K562 (cell line): ENCODE results near the gene ENPP6. TPM values are rescaled to one million over a fixed set of nuclear protein-coding genes. Genes with fewer than 3 reads are reported as not detected.

Source experiments
- ATAC-seq: fragments of 200-7000 bp; cut with Tn5 transposase; 3 replicates; pipeline ENCODE4 v1.9.1; 2020; ENCODE audit warnings: moderate library complexity
- BruUV-seq: library from RNA; stranded (reverse); fragments of 400-500 nt; replicated peaks from 2 replicates; lab custom pipeline; 2021; lab: Mats Ljungman, UMichigan
- CTCF ChIA-PET: fragments of 300-600 bp; formaldehyde crosslinking; extraction: SDS; loops from one replicate; lab custom pipeline; 2021; ENCODE audit warnings: low intra/inter-chr PET ratio; lab: Yijun Ruan, JAX
- POLR2A ChIA-PET: fragments of 300-600, 350-650 bp; sonication (Branson Sonifier 250); formaldehyde crosslinking; extraction: SDS; loops from one replicate; lab custom pipeline; 2021; ENCODE audit warnings: antibody characterized with exemption, inconsistent platforms; lab: Yijun Ruan, JAX
- DNase-seq, 4 experiments: peaks; one replicate each; pipeline versions ENCODE4 v3.0.0 to v3.0.0-alpha.2; 2011 to 2018; ENCODE audit warnings: low spot score in 3 of 4, mixed read lengths in 3 of 4; ENCODE audit errors: extremely low read depth in 1 of 4
- FAIRE-seq: peaks from 2 replicates; lab custom pipeline; 2011; peaks lifted over from hg19 to GRCh38; lab: Jason Lieb, UNC
- H2AFZ ChIP-seq: 2 replicates; pipeline ENCODE4 v1.6.0; 2011; ENCODE audit warnings: low read depth, low read length, control low read depth, inconsistent platforms
- H3K27ac ChIP-seq: fragments of 200-600 bp; 3 replicates; pipeline ENCODE4 v1.8.0; 2011; ENCODE audit warnings: low read depth, mild to moderate bottlenecking, control low read depth, inconsistent platforms, low read length, moderate library complexity, mixed read lengths; ENCODE audit errors: extremely low read depth
- H3K27me3 ChIP-seq, 2 experiments: fragments of 300-600 bp in 1 of 2; 2 replicates in 1 of 2; 3 replicates in 1 of 2; pipeline versions ENCODE4 v1.6.0 to v1.8.0; 2011; ENCODE audit warnings: inconsistent platforms in 2 of 2, low read length in 2 of 2, mild to moderate bottlenecking in 1 of 2, mixed read lengths in 1 of 2, moderate library complexity in 1 of 2; ENCODE audit not compliant: control insufficient read depth in 2 of 2, insufficient read depth in 2 of 2
- H3K36me3 ChIP-seq: fragments of 300-600 bp; 3 replicates; pipeline ENCODE4 v1.8.0; 2011; ENCODE audit warnings: mild to moderate bottlenecking, low read length, inconsistent platforms; ENCODE audit not compliant: control insufficient read depth, insufficient read depth
- H3K4me1 ChIP-seq, 2 experiments: fragments of 200-600 bp in 1 of 2; replicated peaks in 1 of 2; 2 replicates in 1 of 2; 3 replicates in 1 of 2; pipeline versions ENCODE4 v1.5.1 to v1.8.0; 2011; ENCODE audit warnings: inconsistent platforms in 2 of 2, low read length in 2 of 2, mild to moderate bottlenecking in 1 of 2, mixed read lengths in 1 of 2, moderate library complexity in 1 of 2; ENCODE audit not compliant: control insufficient read depth in 2 of 2, insufficient read depth in 2 of 2
- H3K4me2 ChIP-seq: 2 replicates; pipeline ENCODE4 v1.6.1; 2011; ENCODE audit warnings: low read length, control low read depth, inconsistent platforms, mixed read lengths; ENCODE audit not compliant: insufficient read depth
- H3K4me3 ChIP-seq: fragments of 200-600 bp; sonication (generic), shearing (Covaris generic); 2 replicates; pipeline ENCODE4 v1.5.1; 2016; ENCODE audit warnings: control low read depth, inconsistent platforms
- H3K79me2 ChIP-seq: fragments of 200-600 bp; 3 replicates; pipeline ENCODE4 v1.8.0; 2011; ENCODE audit warnings: low read length, inconsistent platforms; ENCODE audit not compliant: control insufficient read depth, insufficient read depth
- H3K9ac ChIP-seq, 2 experiments: 2 replicates each; pipeline versions ENCODE4 v1.6.0 to v1.6.1; 2011; ENCODE audit warnings: low read depth in 2 of 2, low read length in 2 of 2, control low read depth in 1 of 2, inconsistent platforms in 1 of 2, mild to moderate bottlenecking in 1 of 2, mixed read lengths in 1 of 2; ENCODE audit not compliant: insufficient read depth in 1 of 2
- H3K9me1 ChIP-seq: one replicate; pipeline ENCODE4 v1.6.0; 2011; ENCODE audit warnings: inconsistent platforms, mild to moderate bottlenecking, low read length, moderate library complexity; ENCODE audit not compliant: control insufficient read depth, insufficient read depth
- H3K9me3 ChIP-seq: replicated peaks from 2 replicates; pipeline ENCODE4 v1.5.1; 2011; ENCODE audit warnings: low read depth, low read length, inconsistent platforms; ENCODE audit not compliant: control insufficient read depth, insufficient read depth
- H4K20me1 ChIP-seq: replicated peaks from 2 replicates; pipeline ENCODE4 v1.6.1; 2011; ENCODE audit warnings: low read length, inconsistent platforms, mixed read lengths; ENCODE audit not compliant: control insufficient read depth, insufficient read depth
- SAP30 ChIP-seq: fragments of 200-600 bp; sonication (generic); IDR thresholded peaks from 2 replicates; pipeline ENCODE4 v1.6.1; 2012; ENCODE audit warnings: borderline replicate concordance, low read depth, mild to moderate bottlenecking, moderate library complexity, low read length, control low read depth, inconsistent platforms; ENCODE audit not compliant: insufficient read depth, poor library complexity, severe bottlenecking
- WGBS: fragments of 100-300 bp; shearing (Covaris generic); methylation state at CpG from one replicate; pipeline ENCODE4 v1.1.6; 2016; ENCODE audit warnings: low coverage, mixed read lengths; ENCODE audit not compliant: insufficient coverage; ENCODE audit errors: missing lambda C conversion rate; 5-methylcytosine and 5-hydroxymethylcytosine counted together
- in situ Hi-C: fragments of 300-500 bp; cut with MboI; formaldehyde crosslinking; loops from 4 replicates; pipeline ENCODE4 v1.15.0; 2018; ENCODE audit warnings: inconsistent platforms, mixed read lengths
- intact Hi-C: fragments of 100-400 bp; cut with micrococcal nuclease; formaldehyde crosslinking; loops from 2 replicates; pipeline ENCODE4 v1.14.2; 2022
- polyA plus RNA-seq, 8 experiments: library from polyadenylated mRNA; depleted of rRNA in 4 of 8; stranded (reverse) in 5 of 8; unstranded in 3 of 8; fragments of >200 nt; fragmentation: Nextera tagmentation in 2 of 8; fragmentation: Illumina TruSeq in 1 of 8; extraction: Ambion mirVana in 2 of 8; extraction: Trizol in 1 of 8; gene quantifications; 2 replicates each; pipeline versions ENCODE4 v1.2.1 to v1.2.3, GENCODE V29; 2011 to 2014; ENCODE audit warnings: inconsistent platforms in 1 of 8, missing spikeins in 1 of 8
- total RNA-seq, 7 experiments: library from RNA; depleted of rRNA in 6 of 7; stranded (reverse); fragments of >200 nt in 6 of 7; fragmentation: Illumina TruSeq in 2 of 7; extraction: Trizol in 2 of 7; gene quantifications; 2 replicates each; pipeline versions ENCODE4 v1.2.1 to v1.2.3, GENCODE V29; 2011 to 2021; ENCODE audit warnings: low replicate concordance in 1 of 7
- TF ChIP-seq, protein P1 (sequence below), 3 experiments: IDR thresholded peaks in 2 of 3; conservative IDR thresholded peaks in 1 of 3; 2 replicates each; pipeline ENCODE4 v1.5.1; 2011 to 2012; ENCODE audit warnings: low read length in 3 of 3, mild to moderate bottlenecking in 3 of 3, control low read depth in 2 of 3, improper control_type of control experiment in 1 of 3, inconsistent platforms in 1 of 3, low read depth in 1 of 3, mixed read lengths in 1 of 3, moderate library complexity in 1 of 3; ENCODE audit not compliant: insufficient read depth in 2 of 3

Gene ENPP6
- total and polyA plus RNA-seq, 9 of the 15 experiments (the other 6 are each of a cell fraction or from before 2014, with no cell fraction given), result 0.29 TPM; not detected in 8

DNA sequence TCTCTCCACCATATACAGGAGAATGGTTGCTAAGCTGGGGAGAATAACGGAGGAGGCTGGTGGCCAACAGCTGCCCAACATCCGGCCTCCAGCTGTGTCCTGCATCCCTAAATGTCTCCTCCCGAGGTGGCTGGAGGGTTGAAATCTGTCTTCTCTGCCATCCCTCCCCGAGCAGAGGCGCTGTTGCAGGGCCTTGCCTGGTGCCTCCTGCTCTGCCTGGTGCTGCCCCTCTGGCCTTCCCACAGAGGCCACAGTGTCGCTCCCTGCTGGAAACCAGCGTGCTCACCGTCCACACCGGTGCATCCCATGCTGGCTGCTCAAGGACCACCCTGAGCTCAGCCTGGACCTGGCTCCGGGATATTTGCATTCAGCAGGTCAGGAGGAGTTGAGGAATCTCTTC is 115.2 kb downstream of the ENPP6 start:
- H3K79me2 ChIP-seq, result no peaks in the 10 kb centered on the region
- TF ChIP-seq SAP30, result no peak
- TF ChIP-seq, protein P1, sequence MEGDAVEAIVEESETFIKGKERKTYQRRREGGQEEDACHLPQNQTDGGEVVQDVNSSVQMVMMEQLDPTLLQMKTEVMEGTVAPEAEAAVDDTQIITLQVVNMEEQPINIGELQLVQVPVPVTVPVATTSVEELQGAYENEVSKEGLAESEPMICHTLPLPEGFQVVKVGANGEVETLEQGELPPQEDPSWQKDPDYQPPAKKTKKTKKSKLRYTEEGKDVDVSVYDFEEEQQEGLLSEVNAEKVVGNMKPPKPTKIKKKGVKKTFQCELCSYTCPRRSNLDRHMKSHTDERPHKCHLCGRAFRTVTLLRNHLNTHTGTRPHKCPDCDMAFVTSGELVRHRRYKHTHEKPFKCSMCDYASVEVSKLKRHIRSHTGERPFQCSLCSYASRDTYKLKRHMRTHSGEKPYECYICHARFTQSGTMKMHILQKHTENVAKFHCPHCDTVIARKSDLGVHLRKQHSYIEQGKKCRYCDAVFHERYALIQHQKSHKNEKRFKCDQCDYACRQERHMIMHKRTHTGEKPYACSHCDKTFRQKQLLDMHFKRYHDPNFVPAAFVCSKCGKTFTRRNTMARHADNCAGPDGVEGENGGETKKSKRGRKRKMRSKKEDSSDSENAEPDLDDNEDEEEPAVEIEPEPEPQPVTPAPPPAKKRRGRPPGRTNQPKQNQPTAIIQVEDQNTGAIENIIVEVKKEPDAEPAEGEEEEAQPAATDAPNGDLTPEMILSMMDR (IDR thresholded peaks at IDR 0.05 in 2 of 3, conservative IDR thresholded peaks at IDR 0.05 in 1 of 3; ENCODE audit: insufficient read depth in 2 of 3, low read depth in 1 of 3, low read length in 3 of 3), result peak in 1 of 3 experiments; percentile 30; a peak in 1 of 6 replicates
- TF ChIP-seq, all 486 proteins: peak for 1
- BruUV-seq, result no TSS peak
- Histone ChIP-seq H3K9me3 (no peaks in the 10 kb centered on the region), H4K20me1 (no peaks in the 10 kb centered on the region), H3K4me3 (no peak overlapping the region), H2AFZ (no peak overlapping the region), H3K27me3 (peaks cover 2 to 56% of the 10 kb centered on the region in 2 experiments), H3K9ac (no peak overlapping the region), H3K36me3 (no peaks in the 10 kb centered on the region), H3K27ac (no peak overlapping the region), H3K4me2 (no peak overlapping the region), H3K4me1 (peaks cover 0 to under 1% of the 10 kb centered on the region in 2 experiments; a peak in 1 of 5 replicates), H3K9me1 (no peaks in the 10 kb centered on the region)
- DNase-seq (no peak), FAIRE-seq (no peak), ATAC-seq (no peak)
- intact Hi-C loops, result loop anchor here (5.0 to 10.0 kb wide), 2 partner anchors 65 to 628 kb away; no protein-coding TSS in a partner anchor
- in situ Hi-C loops, result loop anchor here (5.0 kb wide), 1 partner anchor 265 kb away; no protein-coding TSS in a partner anchor
- POLR2A ChIA-PET, result interaction anchor here (0.8 kb wide), 1 partner anchor 640 kb away, joined by 3 read pairs; no protein-coding TSS in a partner anchor
- 1% methylated on average over 10 of the region's 10 CpGs for WGBS
- CTCF ChIA-PET, result interaction anchor here (0.6 kb wide), 1 partner anchor 271 kb away, joined by 7 read pairs; no protein-coding TSS in a partner anchor
